SK-N-MC (cell line): ENCODE data around the gene ARHGAP26.

Experiments used
- DNase-seq: peaks from one replicate; pipeline ENCODE4 v3.0.0-alpha.2; 2011; ENCODE audit warnings: low read depth, low spot score
- H3K27ac ChIP-seq: fragments of 200-600 bp; sonication (generic); 2 replicates; pipeline ENCODE4 v1.5.1; 2016; ENCODE audit warnings: mixed run types
- H3K36me3 ChIP-seq: fragments of 200-600 bp; sonication (generic); 2 replicates; pipeline ENCODE4 v1.6.1; 2017; ENCODE audit warnings: antibody characterized with exemption, low read length, mixed read lengths; ENCODE audit not compliant: insufficient read depth
- H3K4me3 ChIP-seq: fragments of 200-600 bp; sonication (generic); 2 replicates; pipeline ENCODE4 v1.5.1; 2016
- H3K9ac ChIP-seq: fragments of 200-600 bp; sonication (generic); 2 replicates; pipeline ENCODE4 v1.8.0; 2017; ENCODE audit warnings: mixed run types, mixed read lengths; ENCODE audit not compliant: insufficient read length
- H3K9me3 ChIP-seq: fragments of 200-600 bp; sonication (generic); 2 replicates; pipeline ENCODE4 v1.6.1; 2017; ENCODE audit warnings: low read depth, mild to moderate bottlenecking, antibody characterized with exemption, low read length, moderate library complexity, mixed read lengths
- EZH2 ChIP-seq: fragments of 200-600 bp; sonication (generic); IDR thresholded peaks from one replicate; pipeline ENCODE4 v1.6.1; 2017; ENCODE audit warnings: antibody characterized with exemption
- FOXP2 ChIP-seq: optimal IDR thresholded peaks from 2 replicates; pipeline ENCODE3; 2011; ENCODE audit warnings: mild to moderate bottlenecking, moderate library complexity; ENCODE audit not compliant: insufficient read depth; ENCODE audit errors: extremely low read length, control extremely low read depth
- POLR2AphosphoS5 ChIP-seq: IDR thresholded peaks from 2 replicates; pipeline ENCODE4 v1.6.1; 2012; ENCODE audit warnings: mild to moderate bottlenecking, low read depth, low read length, borderline replicate concordance

Gene ARHGAP26

DNA sequence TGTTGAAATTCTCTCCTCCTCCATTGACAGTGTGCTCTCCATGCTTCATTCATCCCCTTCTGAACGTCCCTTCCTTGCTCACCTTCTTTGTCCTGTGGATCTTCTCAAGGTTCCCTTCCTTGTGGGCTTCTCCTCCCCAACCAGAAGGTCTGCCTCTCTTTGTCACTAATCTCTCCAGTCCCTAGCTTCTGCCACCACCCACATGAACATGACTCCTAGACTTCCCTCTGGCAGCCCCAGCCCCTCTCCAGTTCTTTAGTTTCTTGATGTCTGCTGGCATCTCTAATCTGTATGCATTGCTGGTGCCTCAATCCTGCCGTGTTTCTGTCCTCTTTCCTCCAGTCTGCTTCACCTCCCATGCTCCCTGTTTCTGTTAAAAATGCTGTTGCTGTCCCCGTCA lies 79.3 kb downstream of the ARHGAP26 start:
- DNase-seq, result no peak
- no peak overlapping the region for H3K4me3 ChIP-seq
- no peak overlapping the region for H3K27ac ChIP-seq
- H3K9me3 ChIP-seq, result no peaks in the 10 kb centered on the region
- no peak overlapping the region for H3K9ac ChIP-seq
- TF ChIP-seq FOXP2 (no peak), EZH2 (no peak), POLR2AphosphoS5 (no peak)
- no peaks in the 10 kb centered on the region for H3K36me3 ChIP-seq

- Histone ChIP-seq H3K36me3 (no peaks in the 10 kb centered on the region), H3K4me3 (no peak overlapping the region), H3K27ac (no peak overlapping the region), H3K9ac (no peak overlapping the region), H3K9me3 (no peaks in the 10 kb centered on the region)
- TF ChIP-seq FOXP2 (no peak), POLR2AphosphoS5 (no peak), EZH2 (no peak)
- no peak for DNase-seq
Observed at GRCh38 chr5:142849880-142850279, 79.7 kb downstream of the ARHGAP26 start.

DNA sequence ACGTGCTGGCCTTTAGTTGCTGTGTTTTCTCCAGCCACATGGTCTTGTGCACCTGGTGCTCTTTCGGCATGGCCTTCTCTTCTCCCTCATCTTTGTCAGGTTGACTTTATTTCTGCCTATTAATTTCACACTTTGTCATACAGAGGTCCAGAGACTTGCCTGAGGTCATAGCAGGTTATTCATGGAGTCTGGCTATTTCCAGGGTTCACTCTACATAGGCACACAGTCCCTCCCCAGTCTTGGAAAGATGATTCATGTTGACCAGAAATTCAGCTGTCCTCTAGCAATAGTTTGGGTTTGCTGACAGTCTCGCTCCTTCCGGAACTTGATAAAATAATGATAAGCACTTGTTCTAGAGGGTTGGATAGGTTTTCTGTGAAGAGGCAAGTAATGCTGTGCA lies 81.6 kb downstream of the ARHGAP26 start:
- Histone ChIP-seq H3K36me3 (no peaks in the 10 kb centered on the region), H3K9me3 (no peaks in the 10 kb centered on the region), H3K4me3 (no peak overlapping the region), H3K27ac (no peak overlapping the region), H3K9ac (no peak overlapping the region)
- no peak for TF ChIP-seq POLR2AphosphoS5
- TF ChIP-seq EZH2, result no peak
- no peak for TF ChIP-seq FOXP2
- DNase-seq, result no peak

DNA sequence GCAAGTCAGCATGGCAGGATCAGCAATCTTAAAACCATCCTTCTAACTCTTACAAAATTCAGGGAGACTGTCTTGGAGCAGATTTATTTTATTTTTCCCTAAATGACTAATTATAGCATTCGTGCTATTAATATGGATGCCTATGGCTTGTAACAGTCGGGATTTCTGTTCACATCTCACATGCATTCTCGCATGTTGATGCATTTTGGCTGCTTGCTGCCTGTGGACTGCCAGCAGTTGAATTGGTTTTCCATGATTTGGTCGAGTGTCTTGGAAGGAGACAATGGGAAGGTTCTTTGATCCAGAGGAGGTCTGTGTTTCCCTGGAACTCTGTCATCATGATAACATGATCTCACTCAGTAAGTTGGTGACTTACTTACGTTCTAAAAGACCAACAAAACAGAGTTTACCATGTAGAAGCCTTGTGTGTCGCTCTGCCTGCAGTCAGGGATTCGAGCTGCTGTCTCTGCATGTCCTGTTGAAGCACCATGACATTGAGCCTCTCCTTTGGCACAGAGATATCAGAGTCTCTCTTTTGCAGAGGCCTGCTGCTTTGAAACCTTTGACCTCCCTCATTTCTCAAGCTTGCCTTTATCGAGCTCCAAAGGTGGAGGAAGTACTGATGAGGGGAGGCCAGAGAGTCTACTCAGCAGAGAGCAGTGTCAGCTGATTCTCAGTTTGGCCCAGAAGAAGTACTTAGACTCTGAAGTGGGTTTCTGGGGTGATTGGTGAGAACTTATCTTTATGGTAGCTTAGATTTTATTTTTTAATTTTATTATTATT lies 82.4 kb downstream of the ARHGAP26 start:
- no peaks in the 10 kb centered on the region for H3K36me3 ChIP-seq
- H3K27ac ChIP-seq, result no peak overlapping the region
- no peak for DNase-seq
- H3K9me3 ChIP-seq, result no peaks in the 10 kb centered on the region
- TF ChIP-seq FOXP2, result no peak
- no peak for TF ChIP-seq POLR2AphosphoS5
- no peak for TF ChIP-seq EZH2
- H3K9ac ChIP-seq, result no peak overlapping the region
- H3K4me3 ChIP-seq, result no peak overlapping the region

DNA sequence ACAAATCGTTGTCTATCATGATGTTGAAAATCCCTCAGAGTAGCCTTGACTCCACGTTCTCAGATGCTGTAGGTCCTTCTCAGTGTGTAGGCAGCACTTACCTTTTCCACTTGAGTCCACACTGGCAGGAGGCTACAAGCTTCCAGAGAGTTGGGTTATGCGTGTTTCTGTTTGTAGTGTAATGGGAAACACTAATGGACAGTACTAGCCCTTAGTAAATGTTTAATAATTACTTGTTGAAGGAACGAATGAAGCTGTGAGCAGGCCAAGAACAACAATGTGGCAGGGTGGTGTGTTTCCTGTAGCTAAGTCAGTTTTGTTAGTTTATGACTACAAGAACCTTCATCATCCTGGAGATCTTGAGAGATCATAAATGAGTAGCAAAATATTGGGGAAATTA lies 83.5 kb downstream of the ARHGAP26 start:
- no peak for DNase-seq
- Histone ChIP-seq H3K36me3 (no peaks in the 10 kb centered on the region), H3K27ac (no peak overlapping the region), H3K4me3 (no peak overlapping the region), H3K9ac (no peak overlapping the region), H3K9me3 (no peaks in the 10 kb centered on the region)
- TF ChIP-seq EZH2 (no peak), POLR2AphosphoS5 (no peak), FOXP2 (no peak)

DNA sequence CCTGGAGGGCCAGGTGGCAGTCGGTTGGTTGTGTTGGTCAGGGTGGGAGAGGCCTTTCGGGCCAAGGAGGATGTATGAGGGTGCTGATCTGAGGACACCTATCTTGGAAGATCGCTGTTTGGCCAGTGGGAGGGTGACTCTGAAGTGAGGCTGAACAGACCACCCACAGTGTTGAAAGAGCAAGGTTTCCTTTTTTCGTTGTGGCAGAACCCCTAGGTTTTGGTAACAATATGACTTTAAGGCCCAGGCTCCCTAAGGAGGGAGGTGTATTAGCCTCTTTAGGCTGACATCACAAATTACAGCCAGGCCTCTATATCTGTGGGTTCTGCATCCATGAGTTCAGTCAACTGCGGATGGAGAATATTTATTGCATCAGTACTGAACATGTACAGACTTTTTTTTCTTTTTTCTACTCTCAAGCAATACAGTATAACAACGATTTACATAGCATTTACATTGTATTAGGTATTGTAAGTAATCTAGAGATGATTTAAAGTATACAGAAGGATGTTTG lies 86.1 kb downstream of the ARHGAP26 start:
- H3K27ac ChIP-seq, result no peak overlapping the region
- TF ChIP-seq FOXP2, result no peak
- no peak for TF ChIP-seq POLR2AphosphoS5
- no peak for TF ChIP-seq EZH2
- H3K9ac ChIP-seq, result no peak overlapping the region
- no peak for DNase-seq
- H3K4me3 ChIP-seq, result no peak overlapping the region
- H3K36me3 ChIP-seq, result no peaks in the 10 kb centered on the region
- no peaks in the 10 kb centered on the region for H3K9me3 ChIP-seq

GRCh38 chr5:142857405-142857804 lies 87.2 kb downstream of the ARHGAP26 start:
- no peak overlapping the region for H3K9ac ChIP-seq
- H3K27ac ChIP-seq, result no peak overlapping the region
- no peaks in the 10 kb centered on the region for H3K36me3 ChIP-seq
- TF ChIP-seq EZH2 (no peak), FOXP2 (no peak), POLR2AphosphoS5 (no peak)
- no peaks in the 10 kb centered on the region for H3K9me3 ChIP-seq
- H3K4me3 ChIP-seq, result no peak overlapping the region
- no peak for DNase-seq

DNA sequence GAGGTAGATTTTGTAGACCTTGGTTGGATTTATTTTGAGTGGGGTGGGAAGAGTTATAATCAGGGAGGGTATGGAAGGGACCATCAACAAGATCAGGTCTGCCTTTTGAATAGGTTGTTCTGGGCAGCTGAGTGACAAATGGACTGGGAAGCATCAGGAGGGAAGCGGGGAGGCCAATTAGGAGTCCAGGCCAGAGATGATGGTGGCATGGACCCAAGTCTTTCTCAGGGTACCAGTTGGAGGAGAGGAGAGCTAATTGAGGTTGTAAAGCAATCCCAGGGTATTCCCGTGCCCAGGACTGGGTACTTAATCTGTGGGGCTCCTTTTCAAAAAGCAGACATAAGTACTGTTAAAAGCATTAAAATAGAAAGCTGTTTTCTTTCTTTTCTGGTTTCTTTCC lies 88.9 kb downstream of the ARHGAP26 start:
- Histone ChIP-seq H3K36me3 (no peaks in the 10 kb centered on the region), H3K27ac (no peak overlapping the region), H3K9ac (no peak overlapping the region), H3K9me3 (no peaks in the 10 kb centered on the region), H3K4me3 (no peak overlapping the region)
- TF ChIP-seq POLR2AphosphoS5 (no peak), FOXP2 (no peak), EZH2 (no peak)
- DNase-seq, result no peak

GRCh38 chr5:142860270-142860669 lies 90.1 kb downstream of the ARHGAP26 start:
- no peak overlapping the region for H3K4me3 ChIP-seq
- no peak overlapping the region for H3K27ac ChIP-seq
- no peak for DNase-seq
- H3K36me3 ChIP-seq, result no peaks in the 10 kb centered on the region
- no peaks in the 10 kb centered on the region for H3K9me3 ChIP-seq
- TF ChIP-seq FOXP2 (no peak), POLR2AphosphoS5 (no peak), EZH2 (no peak)
- no peak overlapping the region for H3K9ac ChIP-seq
